Stomach (tissue), 9 donors: Measurements from ENCODE around the gene PRR33. TPM values are rescaled to one million over a fixed set of nuclear protein-coding genes. Genes with fewer than 3 reads are reported as not detected.

ENCODE experiments used
- DNase-seq, 2 donors: peaks; one replicate each; pipeline versions ENCODE4 v3.0.0 to v3.0.0-alpha.2; 2013 to 2019
- H3K27ac ChIP-seq, 5 donors: fragments of 200-600 bp in 4 of 5; sonication (generic) in 4 of 5; one replicate each; pipeline ENCODE4 v1.5.1; 2013 to 2019; ENCODE audit warnings: mild to moderate bottlenecking in 1 of 5, moderate library complexity in 1 of 5
- H3K27me3 ChIP-seq, 3 donors: fragments of 200-600 bp; sonication (generic); one replicate each; pipeline ENCODE4 v1.5.1; 2017 to 2019; ENCODE audit warnings: mixed run types in 1 of 3
- H3K36me3 ChIP-seq, 4 donors: fragments of 200-600 bp; sonication (generic); 1 replicate in 3 of 4; 2 replicates in 1 of 4; pipeline ENCODE4 v1.5.1; 2016 to 2019
- H3K4me1 ChIP-seq, 4 donors: fragments of 200-600 bp; sonication (generic); one replicate each; pipeline ENCODE4 v1.5.1; 2016 to 2019
- H3K4me3 ChIP-seq, 4 donors: fragments of 200-600 bp; sonication (generic) in 3 of 4; one replicate each; pipeline ENCODE4 v1.5.1; 2016 to 2019; ENCODE audit warnings: mild to moderate bottlenecking in 1 of 4
- H3K9me3 ChIP-seq, 4 donors: fragments of 200-600 bp; sonication (generic); one replicate each; pipeline ENCODE4 v1.5.1; 2016 to 2019
- CTCF ChIP-seq, 7 experiments: fragments of 450-650 bp in 4 of 7; fragments of 200-600 bp in 3 of 7; sonication (generic) in 3 of 7; IDR thresholded peaks; one replicate each; pipeline ENCODE4 v1.5.1; 2016 to 2019; ENCODE audit warnings: antibody characterized with exemption in 7 of 7, control low read depth in 2 of 7, mild to moderate bottlenecking in 1 of 7
- EP300 ChIP-seq: sonication (generic); formaldehyde crosslinking; IDR thresholded peaks from one replicate; pipeline ENCODE4 v1.6.1; 2017; ENCODE audit warnings: antibody characterized with exemption
- POLR2A ChIP-seq, 4 donors: fragments of 450-650 bp; IDR thresholded peaks; one replicate each; pipeline ENCODE4 v1.6.1; 2016; ENCODE audit warnings: antibody characterized with exemption in 4 of 4, control low read depth in 2 of 4, mild to moderate bottlenecking in 1 of 4, moderate library complexity in 1 of 4
- POLR2AphosphoS5 ChIP-seq, 3 donors: sonication (generic); formaldehyde crosslinking; IDR thresholded peaks; one replicate each; pipeline ENCODE4 v1.6.1; 2016; ENCODE audit warnings: antibody characterized with exemption in 3 of 3
- WGBS, 5 donors: extraction: QIAGEN DNeasy Blood & Tissue Kit in 3 of 5; methylation state at CpG; one replicate each; pipeline versions ENCODE4 v1.1.5 to v1.1.7; 2013 to 2018; 5-methylcytosine and 5-hydroxymethylcytosine counted together
- intact Hi-C: fragments of 100-400 bp; cut with DNase I; formaldehyde crosslinking; loops from one replicate; pipeline ENCODE4 v1.15.1; 2023; ENCODE audit warnings: low total_unique reads
- polyA plus RNA-seq, 3 donors: library from polyadenylated mRNA; stranded (reverse); fragments of 200-250 nt; gene quantifications; one replicate each; pipeline ENCODE4 v1.2.3, GENCODE V29; 2013
- total RNA-seq, 5 donors: library from RNA; depleted of rRNA; stranded (reverse); fragments of >200 nt; gene quantifications; one replicate each; pipeline versions ENCODE4 v1.1.0 to v1.2.3, GENCODE V29; 2014 to 2016
- donor health status: healthy with polysubstance abuse.
- donor health status: Bipolar disorder and iron deficiency.
- donor health status: healthy.

Gene PRR33
- total and polyA plus RNA-seq, 8 donors: 0.03 TPM; not detected in 7

DNA sequence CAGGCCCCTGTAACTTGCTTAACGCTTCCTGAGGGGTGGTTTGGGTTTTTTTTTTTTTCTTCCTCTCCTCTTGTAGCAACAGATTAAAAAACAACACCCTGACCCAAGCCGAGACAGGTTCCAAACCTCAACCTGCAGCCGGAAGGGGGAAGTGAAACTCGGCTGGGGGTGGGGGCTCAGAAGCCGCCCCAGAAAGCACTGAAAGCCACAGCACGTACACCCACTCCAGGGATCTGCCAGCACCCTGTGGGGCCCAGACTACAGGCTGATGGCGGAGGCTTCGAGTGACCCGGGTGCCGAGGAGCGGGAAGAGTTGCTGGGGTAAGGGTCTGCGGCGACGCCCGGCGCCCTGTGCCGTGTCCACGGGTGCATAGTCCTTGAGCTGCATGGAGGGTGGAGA is 38.8 kb downstream of the PRR33 start, which contains the start of gene LSP1:
TSS of gene LSP1 (plus strand) at position 208 of the 400 bp plus-strand sequence. CDS start at position 269, 61 bp downstream.
- no peaks in the 10 kb centered on the region for H3K27me3 ChIP-seq
- 63 to 82% (median 72%) methylated on average over 18 of the region's 18 CpGs for WGBS, 5 donors
- no peaks in the 10 kb centered on the region for H3K9me3 ChIP-seq
- peak; percentile 57 to 75 for DNase-seq
- peak within 1 kb of the TSS in 4 of 5 donors; percentile 27 to 80 (median 60) for H3K27ac ChIP-seq
- no peaks in the 10 kb centered on the region for H3K36me3 ChIP-seq
- peaks cover 0 to 66% (median 7%) of the 10 kb centered on the region in 4 donors for H3K4me1 ChIP-seq
- intact Hi-C loops: no loop called here
- TF ChIP-seq CTCF (IDR thresholded peaks at IDR 0.05) (no peak), EP300 (no peak), POLR2AphosphoS5 (IDR thresholded peaks at IDR 0.05) (no peak), POLR2A (IDR thresholded peaks at IDR 0.05) (no peak)
- H3K4me3 ChIP-seq: peak within 1 kb of the TSS; percentile 25 to 45 (median 39)

GRCh38 chr11:1852271-1852876 is 39.3 kb downstream of the PRR33 start:
- no peak for DNase-seq
- Histone ChIP-seq H3K4me1 (peaks cover 0 to 61% (median 7%) of the 10 kb centered on the region in 4 donors), H3K27ac (peak overlapping the region in 3 of 5 donors; percentile 11 to 80 (median 79)), H3K36me3 (no peaks in the 10 kb centered on the region), H3K4me3 (no peak overlapping the region), H3K9me3 (no peaks in the 10 kb centered on the region), H3K27me3 (no peaks in the 10 kb centered on the region)
- intact Hi-C loops: no loop called here
- 81 to 83% (median 83%) methylated on average over 14 to 25 of the region's 25 CpGs for WGBS, 5 donors
- TF ChIP-seq EP300 (no peak), POLR2A (IDR thresholded peaks at IDR 0.05) (no peak), POLR2AphosphoS5 (IDR thresholded peaks at IDR 0.05) (no peak)

GRCh38 chr11:1851468-1852180 is 40.1 kb downstream of the PRR33 start:
- no peaks in the 10 kb centered on the region for H3K27me3 ChIP-seq
- TF ChIP-seq POLR2AphosphoS5 (IDR thresholded peaks at IDR 0.05) (no peak), EP300 (no peak), POLR2A (IDR thresholded peaks at IDR 0.05) (no peak), CTCF (IDR thresholded peaks at IDR 0.05) (no peak)
- intact Hi-C loops: no loop called here
- peak overlapping the region in 3 of 5 donors; percentile 20 to 80 (median 79) for H3K27ac ChIP-seq
- H3K4me3 ChIP-seq: no peak overlapping the region
- H3K9me3 ChIP-seq: no peaks in the 10 kb centered on the region
- WGBS, 5 donors: 84 to 94% (median 89%) methylated on average over 8 to 21 of the region's 21 CpGs
- H3K4me1 ChIP-seq: peaks cover 0 to 54% (median 7%) of the 10 kb centered on the region in 4 donors
- DNase-seq: no peak
- no peaks in the 10 kb centered on the region for H3K36me3 ChIP-seq

- no peaks in the 10 kb centered on the region for H3K9me3 ChIP-seq
- intact Hi-C loops: no loop called here
- peaks cover 0 to 55% (median 9%) of the 10 kb centered on the region in 4 donors for H3K4me1 ChIP-seq
These were observed 42.9 kb downstream of the PRR33 start for GRCh38 chr11:1848640-1849430.

More at GRCh38 chr11:1848640-1849430, 42.9 kb downstream of the PRR33 start:
- no peak overlapping the region for H3K4me3 ChIP-seq
- no peak for DNase-seq
- 87 to 95% (median 91%) methylated on average over 19 of the region's 19 CpGs for WGBS, 5 donors
- H3K36me3 ChIP-seq: no peaks in the 10 kb centered on the region
- TF ChIP-seq EP300 (no peak), POLR2AphosphoS5 (IDR thresholded peaks at IDR 0.05) (no peak), CTCF (IDR thresholded peaks at IDR 0.05) (no peak), POLR2A (IDR thresholded peaks at IDR 0.05) (no peak)
- no peaks in the 10 kb centered on the region for H3K27me3 ChIP-seq
- no peak overlapping the region for H3K27ac ChIP-seq
